Mucosa of stomach (tissue), 1 donor: Measurements from ENCODE around the gene KLRD1.
A peak's percentile ranks its signal among the peaks of the same experiment; 100 is the strongest.
"Not testable (repeated sequence)": the region's sequence is repeated elsewhere in the genome, so short reads cannot be mapped to it uniquely, and the experiment has no call there.

Experiments used
- H3K27me3 ChIP-seq: one replicate; pipeline ENCODE4 v1.7.0; 2013; ENCODE audit warnings: mild to moderate bottlenecking, low read length; ENCODE audit not compliant: control insufficient read depth, insufficient read depth
- H3K36me3 ChIP-seq: one replicate; pipeline ENCODE4 v1.7.0; 2013; ENCODE audit warnings: low read length; ENCODE audit not compliant: control insufficient read depth, insufficient read depth
- H3K4me1 ChIP-seq: one replicate; pipeline ENCODE4 v1.7.0; 2013; ENCODE audit warnings: mild to moderate bottlenecking, low read length; ENCODE audit not compliant: control insufficient read depth, insufficient read depth
- H3K4me3 ChIP-seq: one replicate; pipeline ENCODE4 v1.7.0; 2013; ENCODE audit warnings: low read length
- H3K9ac ChIP-seq: one replicate; pipeline ENCODE4 v1.7.0; 2013; ENCODE audit warnings: mild to moderate bottlenecking, low read length, moderate library complexity
- H3K9me3 ChIP-seq: one replicate; pipeline ENCODE4 v1.7.0; 2013; ENCODE audit warnings: mild to moderate bottlenecking, low read length, moderate library complexity; ENCODE audit not compliant: control insufficient read depth
- donor health status: Pancreatic carcinoma.

Gene KLRD1

GRCh38 chr12:10340946-10341345, 33.3 kb downstream of the KLRD1 start:
- not testable (repeated sequence) for H3K4me1 ChIP-seq, H3K4me3 ChIP-seq, H3K9me3 ChIP-seq, H3K36me3 ChIP-seq, H3K27me3 ChIP-seq, H3K9ac ChIP-seq

GRCh38 chr12:10341892-10342509, 34.3 kb downstream of the KLRD1 start:
- H3K9ac ChIP-seq = no peak overlapping the region
- no peaks in the 10 kb centered on the region for H3K27me3 ChIP-seq
- no peaks in the 10 kb centered on the region for H3K36me3 ChIP-seq
- H3K4me1 ChIP-seq = no peaks in the 10 kb centered on the region
- no peaks in the 10 kb centered on the region for H3K9me3 ChIP-seq
- no peak overlapping the region for H3K4me3 ChIP-seq

GRCh38 chr12:10351457-10351856, 43.8 kb downstream of the KLRD1 start:
- not testable (repeated sequence) for H3K4me3 ChIP-seq, H3K27me3 ChIP-seq, H3K36me3 ChIP-seq, H3K4me1 ChIP-seq, H3K9ac ChIP-seq, H3K9me3 ChIP-seq

- Histone ChIP-seq H3K9me3 (no peaks in the 10 kb centered on the region), H3K4me1 (no peaks in the 10 kb centered on the region), H3K4me3 (no peak overlapping the region), H3K9ac (no peak overlapping the region), H3K27me3 (no peaks in the 10 kb centered on the region), H3K36me3 (no peaks in the 10 kb centered on the region)
Measured at GRCh38 chr12:10354071-10354470, 46.4 kb downstream of the KLRD1 start.

GRCh38 chr12:10354502-10354901, 46.8 kb downstream of the KLRD1 start:
- H3K9me3 ChIP-seq = no peaks in the 10 kb centered on the region
- H3K36me3 ChIP-seq = no peaks in the 10 kb centered on the region
- H3K4me3 ChIP-seq = no peak overlapping the region
- H3K27me3 ChIP-seq = no peaks in the 10 kb centered on the region
- H3K4me1 ChIP-seq = no peaks in the 10 kb centered on the region
- no peak overlapping the region for H3K9ac ChIP-seq

- no peaks in the 10 kb centered on the region for H3K27me3 ChIP-seq
- peaks cover 16% of the 10 kb centered on the region for H3K4me1 ChIP-seq
- no peak overlapping the region for H3K4me3 ChIP-seq
- H3K9ac ChIP-seq = no peak overlapping the region
- H3K9me3 ChIP-seq = no peaks in the 10 kb centered on the region
- H3K36me3 ChIP-seq = no peaks in the 10 kb centered on the region
Measured at GRCh38 chr12:10358131-10358530, 50.5 kb downstream of the KLRD1 start.

- no peaks in the 10 kb centered on the region for H3K9me3 ChIP-seq
- H3K4me3 ChIP-seq = no peak overlapping the region
- no peak overlapping the region for H3K9ac ChIP-seq
- H3K27me3 ChIP-seq = no peaks in the 10 kb centered on the region
- peaks cover 24% of the 10 kb centered on the region for H3K4me1 ChIP-seq
- H3K36me3 ChIP-seq = no peaks in the 10 kb centered on the region
Measured at GRCh38 chr12:10358969-10359368, 51.3 kb downstream of the KLRD1 start.

GRCh38 chr12:10361084-10361483, 53.4 kb downstream of the KLRD1 start:
- Histone ChIP-seq H3K4me3 (no peak overlapping the region), H3K9me3 (no peaks in the 10 kb centered on the region), H3K4me1 (peaks cover 37% of the 10 kb centered on the region), H3K9ac (no peak overlapping the region), H3K27me3 (no peaks in the 10 kb centered on the region), H3K36me3 (no peaks in the 10 kb centered on the region)

GRCh38 chr12:10361622-10362021, 54.0 kb downstream of the KLRD1 start:
- Histone ChIP-seq H3K9ac (no peak overlapping the region), H3K36me3 (no peaks in the 10 kb centered on the region), H3K4me1 (peaks cover 43% of the 10 kb centered on the region), H3K27me3 (no peaks in the 10 kb centered on the region), H3K9me3 (no peaks in the 10 kb centered on the region), H3K4me3 (no peak overlapping the region)

GRCh38 chr12:10362325-10362724, 54.7 kb downstream of the KLRD1 start:
- peaks cover 45% of the 10 kb centered on the region for H3K4me1 ChIP-seq
- H3K4me3 ChIP-seq = no peak overlapping the region
- H3K36me3 ChIP-seq = no peaks in the 10 kb centered on the region
- no peaks in the 10 kb centered on the region for H3K9me3 ChIP-seq
- H3K27me3 ChIP-seq = no peaks in the 10 kb centered on the region
- no peak overlapping the region for H3K9ac ChIP-seq

GRCh38 chr12:10362828-10363657, 55.4 kb downstream of the KLRD1 start:
- peak overlapping the region; percentile 16 for H3K9ac ChIP-seq
- no peak overlapping the region for H3K4me3 ChIP-seq
- peaks cover 45% of the 10 kb centered on the region for H3K4me1 ChIP-seq
- H3K9me3 ChIP-seq = no peaks in the 10 kb centered on the region
- no peaks in the 10 kb centered on the region for H3K36me3 ChIP-seq
- no peaks in the 10 kb centered on the region for H3K27me3 ChIP-seq

- Histone ChIP-seq H3K27me3 (no peaks in the 10 kb centered on the region), H3K36me3 (no peaks in the 10 kb centered on the region), H3K9me3 (no peaks in the 10 kb centered on the region), H3K4me3 (peak overlapping the region; percentile 68), H3K4me1 (peaks cover 45% of the 10 kb centered on the region), H3K9ac (peak overlapping the region; percentile 85)
Measured at GRCh38 chr12:10363658-10363913, 55.9 kb downstream of the KLRD1 start.
